Inferior parietal cortex (tissue), 1 donor: ENCODE results near the gene ATP10B.

Experiments
- DNase-seq: peaks from one replicate; pipeline ENCODE4 v3.0.0-alpha.2; 2016; ENCODE audit errors: extremely low spot score

ATP10B gene

GRCh38 chr5:160685695-160686094 is 166.3 kb downstream of the ATP10B start:
- DNase-seq: no peak

GRCh38 chr5:160685219-160685618 is 166.8 kb downstream of the ATP10B start:
- DNase-seq: no peak

GRCh38 chr5:160679567-160680309 is 172.3 kb downstream of the ATP10B start:
- DNase-seq: no peak

GRCh38 chr5:160675988-160676387 is 176.0 kb downstream of the ATP10B start:
- no peak for DNase-seq

- DNase-seq: no peak
Observed at GRCh38 chr5:160674901-160675300, 177.1 kb downstream of the ATP10B start.

GRCh38 chr5:160672521-160672920 is 179.5 kb downstream of the ATP10B start:
- no peak for DNase-seq

- DNase-seq: no peak
Observed at GRCh38 chr5:160668356-160668755, 183.7 kb downstream of the ATP10B start.

GRCh38 chr5:160667160-160667559 is 184.9 kb downstream of the ATP10B start:
- no peak for DNase-seq

- no peak for DNase-seq
Observed at GRCh38 chr5:160665460-160665859, 186.6 kb downstream of the ATP10B start.

- DNase-seq: no peak
Observed at GRCh38 chr5:160660132-160660531, 191.9 kb downstream of the ATP10B start.

GRCh38 chr5:160657622-160658458 is 194.2 kb downstream of the ATP10B start:
- DNase-seq: no peak

GRCh38 chr5:160657068-160657507 is 194.9 kb downstream of the ATP10B start:
- no peak for DNase-seq

- DNase-seq: no peak
Observed at GRCh38 chr5:160655717-160656116, 196.3 kb downstream of the ATP10B start.

GRCh38 chr5:160651692-160652645 is 200.0 kb downstream of the ATP10B start:
- DNase-seq: no peak

GRCh38 chr5:160649304-160649703 is 202.7 kb downstream of the ATP10B start:
- DNase-seq: no peak

- DNase-seq: no peak
Observed at GRCh38 chr5:160646033-160646432, 206.0 kb downstream of the ATP10B start.

- no peak for DNase-seq
Observed at GRCh38 chr5:160643616-160644240, 208.3 kb downstream of the ATP10B start.

GRCh38 chr5:160641405-160641804 is 210.6 kb downstream of the ATP10B start:
- DNase-seq: no peak

- no peak for DNase-seq
Observed at GRCh38 chr5:160640406-160640805, 211.6 kb downstream of the ATP10B start.

GRCh38 chr5:160638161-160638742 is 213.8 kb downstream of the ATP10B start:
- DNase-seq: no peak
